Breast epithelium (tissue), 3 donors: ENCODE data around the gene ARID3A.

Experiments
- CTCF ChIP-seq, 3 donors: fragments of 450-650 bp; IDR thresholded peaks; one replicate each; pipeline ENCODE4 v1.5.1; 2016 to 2017; ENCODE audit warnings: antibody characterized with exemption in 3 of 3, mild to moderate bottlenecking in 3 of 3, moderate library complexity in 3 of 3
- POLR2AphosphoS5 ChIP-seq, 3 donors: sonication (generic); formaldehyde crosslinking; IDR thresholded peaks; one replicate each; pipeline ENCODE4 v1.6.1; 2017; ENCODE audit warnings: antibody characterized with exemption in 3 of 3

- TF ChIP-seq CTCF (IDR thresholded peaks at IDR 0.05) (peak in 2 of 3 donors; percentile 27 to 45), POLR2AphosphoS5 (IDR thresholded peaks at IDR 0.05) (no peak)
These were observed 44.9 kb downstream of the ARID3A start for GRCh38 chr19:970695-971094.
